DMS 273 (cell line): ENCODE results near the gene CDC37.
"Not testable (repeated sequence)": the region's sequence is repeated elsewhere in the genome, so short reads cannot be mapped to it uniquely, and the experiment has no call there.

Source experiments
- DNase-seq: peaks from one replicate; lab custom pipeline; 2025; ENCODE audit not compliant: unreplicated experiment; lab: John Stamatoyannopoulos, UW

CDC37 gene

GRCh38 chr19:10395436-10395835 is 7.9 kb downstream of the CDC37 start:
- DNase-seq, result no peak

GRCh38 chr19:10395003-10395402 is 8.3 kb downstream of the CDC37 start:
- no peak for DNase-seq

DNA sequence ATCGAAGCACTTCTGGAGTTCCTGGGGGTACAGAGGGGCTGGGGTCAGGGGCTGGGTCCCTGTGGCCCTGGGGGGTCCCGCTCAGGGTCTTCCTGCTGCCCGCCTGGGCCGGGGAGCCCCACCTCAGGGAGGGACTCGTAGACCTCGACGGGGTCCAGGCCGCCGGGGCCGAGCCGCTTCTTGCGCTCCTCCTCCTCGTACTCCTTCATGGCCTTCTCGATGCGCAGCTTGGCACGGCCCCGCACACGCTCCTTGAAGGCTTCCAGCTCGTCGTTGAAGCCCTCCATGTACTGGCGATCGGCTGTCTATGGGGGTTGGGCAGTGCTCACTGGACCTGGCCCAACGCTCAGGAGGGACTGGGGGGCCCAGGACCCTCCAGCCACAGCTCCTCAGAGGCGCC is 10.2 kb downstream of the CDC37 start:
- DNase-seq, result no peak

DNA sequence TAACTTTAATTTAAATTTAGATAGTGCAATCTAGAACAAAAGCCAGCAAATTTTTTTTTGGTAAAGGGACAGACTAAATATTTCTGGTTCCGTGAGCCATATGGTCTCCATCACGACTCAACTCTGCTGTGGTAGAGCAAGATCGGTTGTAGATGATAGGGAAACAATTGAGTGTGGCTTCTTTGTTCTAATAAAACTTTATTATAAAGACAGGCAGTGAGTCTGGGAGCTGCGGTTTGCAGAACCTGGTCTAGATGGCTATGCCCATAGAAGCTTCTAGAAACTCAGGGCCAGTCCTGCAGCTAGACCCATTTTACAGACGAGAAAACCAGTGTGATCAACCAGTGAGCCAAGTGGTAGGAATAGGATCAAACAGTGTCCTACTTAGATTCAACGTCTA is 11.2 kb downstream of the CDC37 start:
- DNase-seq, result no peak

GRCh38 chr19:10390652-10391286 is 12.6 kb downstream of the CDC37 start:
- DNase-seq, result peak; percentile 84

DNA sequence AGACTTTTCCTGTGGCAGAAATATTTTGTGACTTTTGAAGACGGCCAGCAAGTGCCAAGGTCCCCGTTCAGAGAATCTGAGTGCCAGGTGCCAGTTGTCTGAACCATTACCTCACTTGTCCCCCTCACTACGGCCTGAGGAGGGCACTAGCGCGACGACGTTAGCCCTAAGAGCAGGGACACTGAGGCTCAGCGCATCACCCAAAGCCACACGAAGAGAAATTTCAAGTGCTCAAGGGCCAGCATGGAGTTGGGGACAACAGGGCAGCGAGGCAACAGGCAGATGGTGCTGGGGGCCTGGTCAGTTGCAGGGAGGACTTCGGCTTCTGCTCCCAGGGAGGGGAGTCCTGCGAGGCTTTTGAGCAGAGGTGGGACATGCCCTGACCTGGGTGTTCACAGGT is 13.5 kb downstream of the CDC37 start:
- DNase-seq, result peak; percentile 53

DNA sequence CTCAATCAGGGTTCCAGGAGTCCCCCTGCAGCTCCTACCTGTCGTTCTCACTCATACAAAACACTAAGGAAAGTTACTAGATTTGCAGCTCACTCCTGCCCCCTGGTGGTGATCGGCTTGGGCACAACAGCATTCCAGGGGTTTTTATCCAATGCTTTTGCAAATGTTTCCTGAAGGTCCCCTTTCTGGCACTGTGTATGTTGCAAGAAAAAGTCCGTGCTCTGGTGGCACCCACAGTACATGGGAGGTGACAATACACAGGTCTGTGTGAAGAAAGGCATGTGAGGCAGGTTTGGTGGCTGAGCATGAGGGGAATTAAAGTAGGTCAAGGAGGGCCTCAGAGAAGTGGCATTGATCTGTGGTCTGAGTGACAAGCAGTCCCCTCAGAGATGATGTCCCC is 14.4 kb downstream of the CDC37 start:
- peak; percentile 92 for DNase-seq

- DNase-seq, result peak; percentile 42
Observed at GRCh38 chr19:10384580-10384979, 18.8 kb downstream of the CDC37 start.

DNA sequence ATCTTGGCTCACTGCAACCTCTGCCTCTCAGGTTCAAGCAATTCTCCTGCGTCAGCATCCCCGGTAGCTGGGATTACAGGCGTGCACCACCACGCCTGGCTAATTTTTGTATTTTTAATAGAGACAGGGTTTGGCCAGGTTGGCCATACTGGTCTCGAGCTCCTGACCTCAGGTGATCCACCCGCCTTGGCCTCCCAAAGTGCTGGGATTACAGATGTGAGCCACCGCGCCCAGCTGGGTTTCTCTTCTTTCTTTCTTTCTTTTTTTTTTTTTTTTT is 20.2 kb downstream of the CDC37 start:
- DNase-seq, result not testable (repeated sequence)

- peak; percentile 99 for DNase-seq
Observed at GRCh38 chr19:10380313-10381102, 22.8 kb downstream of the CDC37 start, which contains the start of gene TYK2. TSS of gene TYK2 (minus strand) at chr19:10380572. CDS start at chr19:10378406, 2,166 bp downstream.

DNA sequence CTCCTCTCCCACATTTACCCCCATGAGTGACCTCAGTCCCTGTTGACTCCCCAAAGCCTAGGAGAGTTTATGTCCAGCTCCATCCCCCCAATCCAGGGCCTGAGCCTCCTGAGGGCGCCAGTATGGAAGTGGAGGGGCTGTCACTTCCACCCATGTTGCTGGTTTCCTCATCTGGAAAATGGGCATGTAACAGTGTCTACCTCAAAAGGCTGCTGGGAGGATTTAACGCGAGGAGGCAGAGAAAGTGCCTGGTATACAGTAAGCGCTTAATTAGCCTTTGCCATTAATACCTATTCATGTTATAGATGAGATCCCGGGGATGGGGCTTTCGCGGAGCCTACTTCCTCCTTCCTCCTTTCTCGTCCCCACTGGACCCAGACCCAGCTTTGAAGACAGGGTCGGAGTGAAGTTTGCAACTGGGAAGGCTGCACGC is 23.4 kb downstream of the CDC37 start:
- DNase-seq, result no peak

- DNase-seq, result no peak
Observed at GRCh38 chr19:10378124-10378523, 25.2 kb downstream of the CDC37 start.

DNA sequence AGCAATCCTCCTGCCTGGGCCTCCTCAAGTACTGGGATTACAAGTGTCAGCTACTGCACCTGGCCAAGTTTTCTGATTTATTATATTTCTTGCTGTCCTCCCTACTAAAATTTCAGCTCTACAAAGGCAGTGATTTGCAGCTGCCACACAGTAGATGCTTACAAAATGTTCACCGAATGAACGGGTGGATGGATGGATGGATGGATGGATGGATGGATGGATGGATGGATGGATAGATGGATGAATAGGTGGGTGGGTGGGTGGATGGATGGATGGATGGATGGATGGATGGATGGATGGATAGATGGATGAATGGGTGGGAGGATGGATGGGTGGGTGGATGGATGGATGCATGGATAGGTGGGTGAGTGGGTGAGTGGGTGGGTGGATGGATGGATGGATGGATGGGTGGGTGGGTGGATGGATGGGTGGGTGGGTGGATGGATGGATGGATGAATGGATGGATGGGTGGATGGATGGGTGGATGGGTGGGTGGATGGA is 26.2 kb downstream of the CDC37 start:
- DNase-seq, result not testable (repeated sequence)

- DNase-seq, result no peak
Observed at GRCh38 chr19:10374931-10375330, 28.4 kb downstream of the CDC37 start.

DNA sequence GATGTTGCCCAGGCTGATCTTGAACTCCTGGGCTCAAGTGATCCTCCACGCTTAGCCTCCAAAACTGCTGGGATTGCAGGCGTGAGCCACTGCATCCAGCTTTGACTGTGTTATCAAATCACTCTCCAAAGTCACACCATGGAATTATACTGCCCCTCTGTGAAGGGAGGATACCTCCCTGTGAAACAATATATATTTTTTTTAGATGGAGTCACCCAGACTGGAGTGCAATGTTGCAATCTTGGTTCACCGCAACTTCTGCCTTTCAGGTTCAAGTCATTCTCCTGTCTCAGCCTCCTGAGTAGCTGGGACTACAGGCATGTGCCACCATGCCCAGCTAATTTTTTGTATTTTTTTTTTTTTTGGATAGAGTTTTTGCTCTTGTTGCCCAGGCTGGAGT is 30.7 kb downstream of the CDC37 start:
- DNase-seq, result no peak

DNA sequence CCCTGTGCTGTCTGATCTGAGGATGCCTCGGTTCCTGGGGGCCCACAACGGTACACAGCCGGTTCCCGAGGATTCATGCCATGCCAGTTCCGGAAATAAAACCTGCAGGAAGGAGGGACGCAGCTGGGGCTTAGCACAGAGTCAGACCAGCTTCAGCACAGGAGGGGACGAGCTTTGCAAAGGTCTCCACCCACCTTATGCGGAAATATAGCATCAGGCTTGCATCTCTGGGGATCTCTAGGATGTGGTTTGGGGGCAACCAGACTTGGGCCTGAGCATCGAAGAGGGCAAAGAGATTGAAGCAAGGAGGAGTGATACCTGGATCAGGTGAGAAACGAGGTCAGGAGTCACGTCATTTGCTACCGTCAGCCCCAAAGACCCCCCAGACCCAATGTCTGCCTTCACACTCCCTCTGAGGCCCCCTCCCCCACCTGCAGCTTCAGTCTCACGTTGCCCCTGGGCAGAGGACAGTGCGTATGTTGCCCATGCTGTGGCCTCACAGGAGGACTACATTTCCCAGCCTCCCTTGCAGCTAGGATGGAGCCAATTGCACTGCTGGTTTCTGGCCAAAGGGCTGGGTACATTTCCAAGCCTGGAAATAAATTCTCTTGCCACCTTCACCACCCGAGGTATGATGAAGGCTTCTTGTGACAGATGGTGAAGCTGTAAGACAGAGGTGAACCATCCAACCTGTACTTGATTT is 35.1 kb downstream of the CDC37 start:
- DNase-seq, result peak; percentile 43

DNA sequence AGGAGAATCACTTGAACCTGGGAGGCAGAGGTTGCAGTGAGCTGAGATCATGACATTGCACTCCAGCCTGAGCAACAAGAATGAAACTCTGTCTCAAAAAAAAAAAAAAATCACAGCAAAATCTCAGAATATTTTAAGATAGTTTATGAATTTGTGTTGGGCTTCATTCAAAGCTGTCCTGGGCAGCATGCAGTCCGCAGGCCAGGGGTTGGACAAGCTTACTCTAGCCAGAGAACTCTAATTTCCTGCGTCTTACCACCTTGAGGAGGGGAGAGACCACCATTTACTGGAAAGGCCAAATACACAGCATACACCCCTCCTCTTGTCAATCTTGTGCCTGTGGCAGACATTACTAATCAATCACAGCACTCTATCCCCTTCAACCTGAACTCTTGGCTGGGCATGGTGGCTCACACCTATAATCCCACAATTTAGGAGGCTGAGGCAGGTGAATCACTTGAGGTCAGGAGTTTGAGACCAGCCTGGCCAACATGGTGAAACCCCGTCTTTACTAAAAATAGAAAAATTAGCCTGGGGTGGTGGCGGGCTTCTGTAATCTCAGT is 36.3 kb downstream of the CDC37 start:
- not testable (repeated sequence) for DNase-seq

DNA sequence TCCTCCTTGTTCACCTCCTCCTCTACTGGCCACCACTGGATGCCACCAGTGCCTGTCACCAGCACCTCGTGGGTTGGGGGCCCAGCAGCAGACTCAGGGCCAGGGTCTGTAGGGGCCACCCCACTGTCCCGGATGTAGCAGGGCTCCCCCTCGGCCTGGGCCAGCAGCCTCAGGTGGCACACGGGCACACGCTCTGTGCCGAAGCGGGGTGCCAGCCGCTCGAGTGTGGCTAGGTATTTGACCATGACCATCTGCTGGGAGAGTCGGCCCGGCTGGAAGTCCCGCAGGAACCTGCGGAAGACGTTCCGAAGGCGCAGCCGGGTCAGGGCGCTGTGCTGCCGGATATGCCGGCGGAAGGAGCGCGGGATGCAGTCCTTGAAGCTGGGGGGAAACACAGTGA is 37.8 kb downstream of the CDC37 start:
- DNase-seq, result no peak

DNA sequence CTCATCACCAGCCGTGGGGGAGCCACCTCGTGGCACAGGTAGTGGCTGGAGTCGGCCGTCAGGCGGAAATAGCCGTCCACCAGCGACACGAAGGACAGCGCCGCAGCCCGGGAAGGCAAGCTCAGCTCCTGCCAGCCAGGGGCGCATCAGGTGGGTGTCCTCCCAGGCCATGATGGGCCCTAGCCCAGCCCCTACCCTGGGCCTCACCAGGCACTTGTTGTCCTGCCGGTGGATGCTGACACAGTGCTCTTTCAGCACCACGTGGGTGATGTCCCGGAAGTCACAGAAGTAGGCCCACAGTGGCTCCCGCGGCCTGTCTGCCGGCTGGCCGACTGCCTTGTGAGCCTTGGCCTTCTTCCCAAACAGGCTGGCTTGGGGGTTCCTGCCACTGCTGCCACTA is 38.7 kb downstream of the CDC37 start:
- no peak for DNase-seq

- DNase-seq, result no peak
Observed at GRCh38 chr19:10363789-10364281, 39.5 kb downstream of the CDC37 start.

DNA sequence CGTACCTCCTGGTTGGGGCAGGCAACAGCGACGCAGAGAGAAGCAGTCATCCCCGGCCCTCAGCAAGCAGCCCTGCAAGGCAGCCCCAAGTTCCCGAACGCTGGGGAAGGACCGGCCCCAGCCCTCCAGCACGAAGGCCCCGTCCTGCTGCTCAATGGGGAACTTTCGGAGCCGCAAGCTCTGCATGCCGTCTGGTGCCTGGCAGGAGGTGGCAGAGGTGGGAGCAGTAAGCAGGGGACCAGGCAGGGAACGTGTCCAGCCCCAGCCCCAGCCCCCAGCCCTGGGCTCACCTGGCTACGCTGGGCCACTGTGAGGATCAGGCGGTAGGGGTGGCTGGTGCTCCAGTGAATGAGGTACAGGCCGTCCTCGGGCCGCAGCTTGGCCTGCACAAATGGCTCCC is 41.1 kb downstream of the CDC37 start:
- DNase-seq, result no peak
